Lung (tissue), 12 donors: ENCODE data around the gene KLF11. TPM values are rescaled to one million over a fixed set of nuclear protein-coding genes. Genes with fewer than 3 reads are reported as not detected.
"Not testable (repeated sequence)": the region's sequence is repeated elsewhere in the genome, so short reads cannot be mapped to it uniquely, and the experiment has no call there.

Experiments used
- ATAC-seq: fragments of 200-7000 bp; cut with Tn5 transposase; one replicate; pipeline ENCODE4 v1.9.1; 2020; ENCODE audit warnings: moderate number of reproducible peaks; ENCODE audit not compliant: insufficient read depth, low FRiP score
- DNase-seq, 3 donors: peaks; one replicate each; pipeline ENCODE4 v3.0.0-alpha.2; 2013 to 2017
- H3K27ac ChIP-seq, 2 donors: one replicate each; pipeline ENCODE4 v1.5.1; 2013; ENCODE audit warnings: mild to moderate bottlenecking in 2 of 2, moderate library complexity in 2 of 2, control low read depth in 1 of 2, inconsistent platforms in 1 of 2, low read depth in 1 of 2, low read length in 1 of 2
- H3K27me3 ChIP-seq, 3 donors: one replicate each; pipeline ENCODE4 v1.5.1; 2013; ENCODE audit warnings: low read length in 2 of 3; ENCODE audit not compliant: control insufficient read depth in 3 of 3, insufficient read depth in 3 of 3
- H3K36me3 ChIP-seq, 4 donors: one replicate each; pipeline ENCODE4 v1.5.1; 2013; ENCODE audit warnings: low read length in 4 of 4, mild to moderate bottlenecking in 1 of 4, moderate library complexity in 1 of 4; ENCODE audit not compliant: control insufficient read depth in 4 of 4, insufficient read depth in 4 of 4
- H3K4me1 ChIP-seq, 5 donors: one replicate each; pipeline ENCODE4 v1.5.1; 2013; ENCODE audit warnings: low read length in 5 of 5, mild to moderate bottlenecking in 2 of 5, moderate library complexity in 1 of 5; ENCODE audit not compliant: control insufficient read depth in 5 of 5, insufficient read depth in 5 of 5
- H3K4me3 ChIP-seq: one replicate; pipeline ENCODE4 v1.5.1; 2013; ENCODE audit warnings: mild to moderate bottlenecking, control low read depth, moderate library complexity
- H3K9ac ChIP-seq, 2 donors: one replicate each; pipeline ENCODE4 v1.5.1; 2013; ENCODE audit warnings: low read length in 2 of 2, control low read depth in 1 of 2; ENCODE audit not compliant: insufficient read depth in 1 of 2
- H3K9me3 ChIP-seq, 4 donors: one replicate each; pipeline ENCODE4 v1.5.1; 2013; ENCODE audit warnings: low read length in 3 of 4, mild to moderate bottlenecking in 1 of 4, moderate library complexity in 1 of 4; ENCODE audit not compliant: control insufficient read depth in 4 of 4, insufficient read depth in 3 of 4
- WGBS, 2 donors: extraction: QIAGEN DNeasy Blood & Tissue Kit; methylation state at CpG; one replicate each; pipeline ENCODE4 v1.1.7; 2013; 5-methylcytosine and 5-hydroxymethylcytosine counted together
- polyA plus RNA-seq, 2 donors: library from polyadenylated mRNA; stranded (reverse); fragments of 200-250 nt; gene quantifications; one replicate each; pipeline ENCODE4 v1.2.1, GENCODE V29; 2013
- total RNA-seq, 2 donors: library from RNA; depleted of rRNA in 1 of 2; stranded (reverse); fragments of >200 nt in 1 of 2; gene quantifications; one replicate each; pipeline ENCODE4 v1.2.1, GENCODE V29; 2014 to 2021
- TF ChIP-seq, protein P1 (sequence below): IDR thresholded peaks from 2 replicates; pipeline ENCODE4 v1.5.1; 2012; ENCODE audit warnings: mild to moderate bottlenecking; ENCODE audit errors: control extremely low read depth, extremely low read depth
- donor health status: control.
- donor health status: control.
- donor health status: Bipolar disorder and iron deficiency.
- donor health status: healthy.
- donor health status: DM: yes; HTN: yes; CAD: no.

Gene KLF11
- total and polyA plus RNA-seq, 4 donors = 7.4 to 21.8 (median 17.3) TPM

DNA sequence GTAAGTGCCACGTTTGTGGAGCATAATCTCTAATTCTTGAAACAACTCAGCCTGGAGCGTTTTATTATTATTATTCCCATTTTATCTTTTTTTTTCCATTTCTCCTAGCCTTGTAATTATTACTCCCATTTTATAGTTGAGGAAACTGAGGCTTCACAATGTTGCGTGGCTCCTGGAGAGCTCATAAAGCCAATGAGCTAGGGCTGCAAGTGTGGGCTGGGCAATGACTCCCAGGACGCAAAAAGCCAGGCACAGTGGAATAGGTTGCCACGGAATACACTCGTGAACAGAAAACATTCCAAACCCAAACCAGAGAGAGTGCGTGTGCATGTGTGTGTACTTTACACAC, 13.5 kb upstream of the KLF11 start:
- H3K4me3 ChIP-seq = no peak overlapping the region
- H3K9ac ChIP-seq = no peak overlapping the region

DNA sequence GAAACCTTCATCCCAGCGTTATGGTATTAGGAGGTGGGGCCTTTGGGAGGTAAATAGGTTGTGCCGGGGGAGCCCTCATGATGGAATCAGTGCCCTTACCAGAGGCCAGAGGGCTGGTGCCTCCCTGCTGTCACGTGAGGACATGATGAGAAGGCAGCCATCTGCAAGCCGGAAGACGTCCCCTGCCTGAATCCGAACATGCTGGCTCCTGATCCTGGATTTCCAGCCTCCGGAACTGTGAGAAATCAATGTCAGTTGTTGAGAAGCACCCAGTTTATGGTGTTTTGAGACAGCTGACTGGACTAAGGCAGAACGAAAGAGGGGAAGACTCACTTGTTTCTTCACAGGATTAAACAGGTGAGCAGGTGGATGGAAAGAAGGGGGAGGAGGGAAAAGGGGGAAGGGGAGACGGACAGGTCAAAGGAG, 13.0 kb upstream of the KLF11 start:
- Histone ChIP-seq H3K4me3 (no peak overlapping the region), H3K4me1 (peaks cover 0 to 13% (median 9%) of the 10 kb centered on the region in 5 donors), H3K36me3 (no peaks in the 10 kb centered on the region), H3K9ac (no peak overlapping the region), H3K27ac (peak overlapping the region in 1 of 2 donors; percentile 78), H3K9me3 (no peaks in the 10 kb centered on the region), H3K27me3 (no peaks in the 10 kb centered on the region)
- 62 to 73% methylated on average over 9 of the region's 9 CpGs for WGBS, 2 donors
- TF ChIP-seq, protein P1, sequence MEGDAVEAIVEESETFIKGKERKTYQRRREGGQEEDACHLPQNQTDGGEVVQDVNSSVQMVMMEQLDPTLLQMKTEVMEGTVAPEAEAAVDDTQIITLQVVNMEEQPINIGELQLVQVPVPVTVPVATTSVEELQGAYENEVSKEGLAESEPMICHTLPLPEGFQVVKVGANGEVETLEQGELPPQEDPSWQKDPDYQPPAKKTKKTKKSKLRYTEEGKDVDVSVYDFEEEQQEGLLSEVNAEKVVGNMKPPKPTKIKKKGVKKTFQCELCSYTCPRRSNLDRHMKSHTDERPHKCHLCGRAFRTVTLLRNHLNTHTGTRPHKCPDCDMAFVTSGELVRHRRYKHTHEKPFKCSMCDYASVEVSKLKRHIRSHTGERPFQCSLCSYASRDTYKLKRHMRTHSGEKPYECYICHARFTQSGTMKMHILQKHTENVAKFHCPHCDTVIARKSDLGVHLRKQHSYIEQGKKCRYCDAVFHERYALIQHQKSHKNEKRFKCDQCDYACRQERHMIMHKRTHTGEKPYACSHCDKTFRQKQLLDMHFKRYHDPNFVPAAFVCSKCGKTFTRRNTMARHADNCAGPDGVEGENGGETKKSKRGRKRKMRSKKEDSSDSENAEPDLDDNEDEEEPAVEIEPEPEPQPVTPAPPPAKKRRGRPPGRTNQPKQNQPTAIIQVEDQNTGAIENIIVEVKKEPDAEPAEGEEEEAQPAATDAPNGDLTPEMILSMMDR = no peak
- DNase-seq = peak in 1 of 3 donors; percentile 37
- ATAC-seq = no peak

More for the DNA sequence above, 13.5 kb upstream of the KLF11 start:
- Histone ChIP-seq H3K27ac (peak overlapping the region; percentile 64 to 94), H3K9me3 (no peaks in the 10 kb centered on the region), H3K36me3 (no peaks in the 10 kb centered on the region), H3K4me1 (peaks cover 0 to 13% (median 9%) of the 10 kb centered on the region in 5 donors), H3K27me3 (no peaks in the 10 kb centered on the region)
- 66 to 73% methylated on average over 7 of the region's 7 CpGs for WGBS, 2 donors
- TF ChIP-seq, protein P1 = no peak
- DNase-seq (no peak), ATAC-seq (no peak)

DNA sequence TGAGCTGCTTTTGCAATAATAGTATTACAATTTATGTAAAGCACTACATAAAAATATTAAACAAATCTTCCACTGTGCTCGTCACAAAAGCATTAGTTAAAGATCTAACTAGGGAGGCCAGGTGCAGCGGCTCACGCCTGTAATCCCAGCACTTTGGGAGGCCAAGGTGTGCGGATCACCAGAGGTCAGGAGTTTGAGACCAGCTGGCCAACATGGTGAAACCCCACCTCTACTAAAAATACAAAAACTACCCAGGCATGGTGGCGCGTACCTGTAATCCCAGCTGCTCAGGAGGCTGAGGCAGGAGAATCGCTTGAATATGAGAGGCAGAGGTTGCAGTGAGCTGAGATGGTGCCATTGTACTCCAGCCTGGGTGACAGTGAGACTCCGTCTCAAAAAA, 12.6 kb upstream of the KLF11 start:
- H3K4me3 ChIP-seq, DNase-seq, H3K27me3 ChIP-seq, H3K27ac ChIP-seq, H3K9ac ChIP-seq, H3K9me3 ChIP-seq, H3K36me3 ChIP-seq, ATAC-seq: not testable (repeated sequence)
- WGBS, 2 donors = 91 to 95% methylated on average over 8 of the region's 8 CpGs
- H3K4me1 ChIP-seq = peaks cover 0 to 16% (median 9%) of the 10 kb centered on the region in 5 donors

DNA sequence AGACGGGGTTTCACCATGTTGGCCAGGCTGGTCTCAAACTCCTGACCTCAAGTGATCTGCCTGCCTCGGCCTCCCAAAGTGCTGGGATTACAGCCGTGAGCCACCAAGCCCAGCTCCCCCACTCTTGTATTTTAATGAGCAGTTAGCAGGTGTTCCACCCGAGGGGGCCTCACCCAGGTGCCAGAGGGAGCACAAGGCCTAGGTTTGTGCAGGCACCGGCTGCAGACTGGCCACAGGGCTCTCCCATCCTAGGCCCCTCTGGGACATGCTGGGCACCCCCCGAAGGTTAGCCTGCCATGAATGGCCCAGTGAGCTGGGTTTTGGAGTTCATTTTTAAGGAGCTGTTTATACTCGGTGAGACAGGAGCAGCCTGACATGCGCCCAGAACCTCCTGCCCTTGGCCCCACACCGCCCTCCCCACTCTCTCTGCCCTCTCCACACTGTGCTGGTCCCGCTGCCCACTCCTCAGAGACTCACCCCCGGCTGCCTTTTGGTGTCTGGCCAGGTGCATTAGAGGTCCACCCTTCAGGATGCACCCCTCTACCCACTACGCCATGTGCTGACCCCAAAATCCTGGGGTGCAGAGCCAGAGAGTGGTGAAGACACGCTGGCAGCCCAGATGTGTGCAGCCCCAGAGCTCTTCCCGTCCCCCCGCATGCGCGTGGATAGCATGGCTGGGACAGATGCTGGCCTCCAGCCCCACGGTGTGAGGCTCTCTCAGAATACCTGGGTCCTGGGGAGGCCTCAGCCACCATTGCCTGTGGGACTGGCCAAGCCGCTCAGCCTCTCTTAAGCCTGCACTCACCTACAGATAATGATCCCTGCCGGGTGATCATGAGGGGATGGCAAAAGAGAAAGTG, 11.2 kb upstream of the KLF11 start:
- TF ChIP-seq, protein P1 = no peak
- 94 to 97% methylated on average over 20 of the region's 20 CpGs for WGBS, 2 donors
- DNase-seq = no peak
- no peaks in the 10 kb centered on the region for H3K27me3 ChIP-seq
- peaks cover 0 to 26% (median 15%) of the 10 kb centered on the region in 5 donors for H3K4me1 ChIP-seq
- ATAC-seq = no peak
- H3K27ac ChIP-seq = no peak overlapping the region
- no peaks in the 10 kb centered on the region for H3K9me3 ChIP-seq
- H3K36me3 ChIP-seq = no peaks in the 10 kb centered on the region
- H3K9ac ChIP-seq = no peak overlapping the region
- H3K4me3 ChIP-seq = no peak overlapping the region
